GM21576 (cell line): ENCODE measurements around the gene BCAT1.
"Not testable (repeated sequence)": the region's sequence is repeated elsewhere in the genome, so short reads cannot be mapped to it uniquely, and the experiment has no call there.

Experiments used
- ATAC-seq: cut with Tn5 transposase; IDR thresholded peaks from one replicate; pipeline ENCODE4 v1.9.1; 2021; ENCODE audit warnings: mild to moderate bottlenecking, moderate library complexity; ENCODE audit not compliant: unreplicated experiment

The BCAT1 gene

DNA sequence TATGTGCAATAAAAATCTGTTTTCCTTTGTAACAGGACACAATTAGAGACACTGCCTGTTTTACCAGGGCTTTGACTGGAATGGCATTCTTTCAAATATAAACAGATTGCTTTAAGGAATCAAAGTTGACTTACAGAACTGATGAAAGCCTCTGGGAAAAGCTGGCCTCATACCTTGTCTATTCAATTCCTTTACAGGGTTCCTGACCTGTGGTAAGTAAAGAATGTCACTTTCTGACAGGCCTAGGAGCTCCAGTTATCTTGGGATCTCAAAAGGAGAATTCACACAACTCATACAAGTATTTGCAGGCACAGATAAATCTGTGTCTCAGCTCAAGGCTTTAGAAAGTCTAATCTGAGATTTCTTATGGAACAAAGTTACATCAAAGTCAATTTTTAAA is 88.4 kb downstream of the BCAT1 start:
- ATAC-seq: no peak

DNA sequence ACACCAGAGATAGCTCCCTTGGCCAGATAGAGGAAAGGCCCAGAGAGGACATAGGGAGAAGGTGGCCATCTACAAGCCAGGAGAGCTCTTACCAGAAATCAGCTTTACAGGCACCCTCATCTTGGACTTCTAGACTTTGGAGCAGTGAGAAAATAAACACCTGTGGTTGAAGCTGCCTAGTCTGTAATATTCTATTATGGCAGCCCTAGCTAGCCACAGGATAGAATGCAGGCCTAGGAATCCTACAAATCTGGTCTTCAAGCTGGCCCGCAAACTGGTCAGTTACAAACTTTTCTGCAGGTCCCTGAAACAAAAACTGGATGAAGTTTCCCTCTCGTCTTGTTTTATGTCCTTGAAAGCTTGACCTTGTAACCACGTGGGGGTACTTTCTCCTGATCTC is 92.4 kb downstream of the BCAT1 start:
- no peak for ATAC-seq

DNA sequence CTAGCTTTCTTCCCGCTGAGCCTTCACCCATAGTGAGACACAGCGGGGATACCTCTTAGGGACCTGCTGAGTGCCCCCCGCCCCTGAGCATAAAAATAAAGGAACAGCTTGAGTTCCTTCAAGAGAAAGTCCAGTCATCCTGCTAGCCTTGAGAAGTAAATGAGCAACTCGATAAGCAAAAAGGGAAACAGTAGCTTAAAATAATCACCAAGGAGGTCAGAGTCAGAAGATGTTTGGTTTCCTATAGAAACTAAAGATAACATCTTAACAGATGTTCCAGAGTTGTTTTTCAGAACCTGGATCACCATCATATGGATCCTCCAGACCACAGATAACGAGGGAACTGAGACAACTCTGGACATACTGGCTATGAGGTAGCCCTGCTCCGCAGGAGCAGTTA is 94.0 kb downstream of the BCAT1 start:
- ATAC-seq: no peak

DNA sequence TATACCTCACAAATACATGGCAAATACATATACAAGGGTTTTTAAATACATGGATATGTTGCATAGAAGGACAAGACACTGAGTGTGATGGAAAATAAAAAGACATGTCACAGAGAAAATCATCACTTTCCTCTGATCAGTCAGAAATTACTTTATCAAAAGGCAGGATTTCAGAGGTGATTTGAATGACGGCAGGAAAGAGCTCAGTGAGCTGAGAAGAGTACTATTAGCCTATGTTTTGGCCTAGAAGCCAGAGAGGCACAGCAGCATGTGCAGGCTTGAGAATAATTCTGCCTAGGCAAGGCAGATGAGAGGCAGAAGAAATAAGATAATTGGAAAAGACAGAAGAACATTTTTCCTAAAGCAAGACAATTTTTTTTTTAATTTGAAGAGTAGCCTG is 94.9 kb downstream of the BCAT1 start:
- no peak for ATAC-seq

DNA sequence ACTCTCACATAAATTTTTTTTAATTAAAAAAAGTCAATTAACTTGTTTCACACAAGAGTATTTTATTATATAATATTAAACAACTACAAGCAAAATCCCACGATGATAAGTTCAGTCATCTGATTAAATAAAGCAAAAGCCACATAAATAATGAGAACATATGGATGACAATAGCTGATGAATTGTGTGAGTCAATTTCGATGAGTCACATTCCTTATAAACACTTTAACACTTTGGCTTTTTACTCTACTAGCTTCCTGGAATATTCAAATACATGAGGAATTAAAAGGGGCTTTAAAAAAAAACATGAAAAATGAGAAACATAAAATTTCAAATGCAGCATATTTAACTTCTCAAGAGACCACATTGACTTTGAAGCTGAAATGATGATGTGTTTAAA is 95.3 kb downstream of the BCAT1 start:
- ATAC-seq: no peak

DNA sequence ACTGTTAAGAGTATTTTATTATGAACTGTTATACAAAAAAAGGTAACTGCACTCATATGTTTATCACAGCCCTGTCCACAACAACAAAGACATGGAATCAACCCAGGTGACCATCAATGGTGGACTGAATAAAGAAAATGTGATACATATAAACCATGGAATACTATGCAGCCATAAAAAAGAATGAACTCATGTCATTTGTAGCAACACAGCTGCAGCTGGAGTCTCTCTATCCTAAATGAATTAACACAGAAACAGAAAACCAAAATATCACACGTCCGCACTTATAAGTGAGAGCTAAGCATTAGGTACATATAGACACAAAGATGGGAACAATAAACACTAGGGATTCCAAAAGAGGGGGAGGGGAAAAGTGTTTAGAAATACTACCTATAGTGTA is 95.8 kb downstream of the BCAT1 start:
- ATAC-seq: no peak

DNA sequence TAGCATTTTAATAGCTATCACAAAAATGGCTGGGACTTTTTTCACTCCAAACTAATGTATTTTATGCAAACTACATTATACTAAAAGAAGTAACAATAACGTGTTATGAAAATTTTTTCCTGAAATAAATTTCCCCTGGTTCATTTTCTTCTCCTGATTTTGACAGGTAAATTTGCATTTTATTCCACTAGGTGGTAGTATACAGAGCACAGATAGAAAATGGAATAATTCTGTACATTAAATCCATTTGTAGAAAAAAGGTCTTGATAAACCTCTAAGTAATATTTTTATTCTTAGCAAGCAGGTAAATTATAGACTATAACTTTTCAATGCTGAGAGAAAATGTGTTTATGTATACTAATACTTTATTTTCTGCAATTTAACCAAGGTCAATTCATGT is 96.5 kb downstream of the BCAT1 start:
- ATAC-seq: no peak

DNA sequence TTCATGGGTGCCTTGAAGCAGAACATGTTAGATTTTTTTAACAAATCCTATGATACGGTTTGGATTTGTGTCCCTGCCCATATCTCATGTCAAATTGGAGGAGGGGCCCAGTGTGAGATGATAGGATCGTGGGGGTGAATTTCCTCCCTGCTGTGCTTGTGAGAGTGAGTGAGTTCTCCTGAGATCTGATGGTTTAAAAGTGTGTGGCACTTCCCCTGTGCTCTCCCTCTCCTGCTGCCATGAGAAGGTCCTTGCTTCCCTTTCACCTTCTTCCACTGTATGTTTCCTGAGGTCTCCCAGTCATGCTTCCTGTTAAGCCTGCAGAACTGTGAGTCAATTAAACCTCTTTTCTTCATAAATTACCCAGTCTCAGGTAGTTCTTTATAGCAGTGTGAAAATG is 97.0 kb downstream of the BCAT1 start:
- not testable (repeated sequence) for ATAC-seq

DNA sequence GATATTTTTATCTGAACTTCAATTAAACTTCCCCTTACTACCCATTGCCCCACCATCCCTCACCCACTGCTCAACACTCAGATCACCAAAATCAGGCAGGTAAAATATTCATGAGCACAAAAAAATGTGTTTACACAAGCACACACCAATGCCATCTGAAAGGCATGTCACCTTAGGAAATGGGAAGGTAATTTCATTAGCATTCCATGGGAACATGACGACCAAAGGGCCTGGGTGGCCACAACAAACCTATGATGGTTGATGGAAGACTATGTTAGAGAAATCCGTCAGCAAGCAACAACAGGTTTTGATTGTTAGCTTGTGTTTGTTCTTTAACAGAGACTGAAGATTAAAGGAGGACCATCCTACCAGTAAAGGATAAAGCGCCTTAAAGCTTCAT is 97.6 kb downstream of the BCAT1 start:
- no peak for ATAC-seq

DNA sequence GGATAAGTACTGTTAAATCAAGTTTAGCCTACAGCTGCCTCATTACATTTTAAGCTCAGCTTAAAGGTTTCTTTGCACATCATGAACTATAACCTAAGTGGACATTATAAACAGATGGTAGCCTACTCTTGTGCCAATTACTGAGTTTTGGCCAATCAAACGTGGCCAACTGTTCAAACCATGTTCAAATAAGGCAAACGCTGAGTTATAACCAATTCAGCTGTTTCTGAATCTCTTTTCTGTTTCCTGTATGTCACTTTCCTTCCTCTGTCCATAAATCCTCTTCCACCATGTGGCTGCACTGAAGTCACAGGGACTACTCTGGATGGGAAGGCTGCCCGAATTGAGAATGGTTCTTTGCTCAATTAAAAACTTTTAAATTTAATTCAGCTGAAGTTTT is 98.4 kb downstream of the BCAT1 start:
- no peak for ATAC-seq

DNA sequence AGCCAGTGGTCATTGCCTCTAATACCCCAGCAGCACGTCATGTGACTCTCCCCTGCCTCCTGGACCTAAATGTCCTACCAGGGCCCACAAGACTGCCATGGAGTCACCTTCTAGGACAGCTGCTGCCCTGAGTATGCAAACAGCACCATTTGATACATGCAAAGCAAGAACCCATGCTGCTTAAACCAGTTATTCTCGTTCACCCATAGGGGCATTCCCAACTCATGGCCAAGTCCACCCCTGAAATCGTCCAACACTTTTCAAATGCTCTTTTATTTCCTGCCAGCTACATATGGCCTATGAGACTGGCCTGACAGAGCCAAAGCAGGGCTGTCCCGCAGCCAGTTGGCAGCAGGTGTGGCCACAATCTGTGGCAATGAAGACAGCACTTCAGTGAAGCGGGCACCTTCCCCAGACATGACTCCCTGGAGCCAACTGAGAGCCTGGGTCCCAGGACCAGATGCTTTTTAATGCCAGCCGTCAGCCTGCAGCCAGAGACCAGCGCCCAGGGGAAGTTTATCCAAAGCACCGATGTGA is 99.9 kb downstream of the BCAT1 start:
- no peak for ATAC-seq

DNA sequence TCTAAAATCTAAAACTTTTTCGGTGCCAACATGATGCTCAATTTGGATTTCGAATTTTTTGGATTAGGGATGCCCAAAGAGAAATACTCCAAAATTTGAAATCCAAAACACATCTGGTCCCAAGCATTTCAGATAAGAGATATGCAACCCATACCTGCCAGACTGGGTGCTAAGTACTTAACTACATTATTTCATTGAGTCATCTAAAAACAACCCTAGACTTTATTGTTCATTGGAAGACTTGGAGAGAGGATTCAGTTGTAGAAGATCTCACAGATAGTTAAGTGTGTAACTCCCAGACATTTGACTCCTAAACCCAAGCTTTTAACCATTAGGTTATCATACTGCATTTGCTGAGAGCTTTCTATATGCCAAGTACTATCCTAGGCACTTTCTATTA is 102.2 kb downstream of the BCAT1 start:
- no peak for ATAC-seq

DNA sequence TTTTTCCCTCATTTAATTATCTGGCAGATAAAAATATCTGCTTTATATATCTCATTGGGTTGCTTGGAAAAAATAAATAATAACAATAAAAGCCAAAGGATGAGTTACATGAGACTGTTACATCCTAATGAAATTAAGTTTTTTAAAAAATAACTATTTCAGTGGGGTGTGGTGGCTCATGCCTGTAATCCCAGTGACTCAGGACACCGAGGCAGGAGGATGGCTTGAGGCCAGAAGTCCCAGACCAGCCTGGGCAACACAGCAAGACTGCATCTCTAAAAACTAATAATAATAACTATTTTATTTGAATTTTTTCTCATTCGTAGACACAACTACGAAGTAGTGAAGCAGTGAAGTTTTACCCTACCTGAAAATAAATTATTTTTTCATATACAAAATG is 103.3 kb downstream of the BCAT1 start:
- no peak for ATAC-seq

DNA sequence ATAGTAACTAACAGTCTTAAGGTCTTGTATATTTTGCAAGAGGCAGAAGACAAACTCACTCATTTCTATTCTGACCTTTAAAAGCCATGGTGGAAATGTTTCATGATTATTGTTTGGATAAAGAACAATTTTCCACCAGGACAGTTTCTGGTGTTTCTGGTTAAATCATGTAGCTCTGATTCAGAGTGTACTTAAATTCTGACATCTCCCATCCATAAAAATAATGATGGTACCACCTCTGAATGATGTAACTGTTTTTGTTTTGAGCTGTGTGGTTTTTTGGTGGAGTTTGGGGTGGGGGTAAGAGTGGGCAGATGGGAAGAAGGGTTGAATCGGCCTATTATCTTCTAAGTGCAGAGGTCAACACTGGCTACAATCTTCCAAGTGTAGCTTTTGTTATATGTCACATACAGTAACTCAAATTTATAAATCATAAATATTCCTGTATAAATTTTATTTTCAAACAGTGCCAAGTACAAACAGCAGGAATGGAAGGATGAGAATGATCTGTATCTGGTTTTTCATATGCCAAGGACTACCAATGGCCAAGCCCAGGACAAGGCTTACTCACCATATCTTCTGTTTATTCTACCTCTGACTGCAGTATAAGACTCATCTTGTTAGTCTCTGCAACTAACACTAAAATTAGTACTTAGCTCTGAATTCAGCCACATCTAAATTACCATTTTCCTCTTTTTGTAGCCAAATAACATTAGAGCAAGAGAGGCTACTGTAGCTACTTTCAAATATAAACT is 108.7 kb downstream of the BCAT1 start:
- no peak for ATAC-seq

DNA sequence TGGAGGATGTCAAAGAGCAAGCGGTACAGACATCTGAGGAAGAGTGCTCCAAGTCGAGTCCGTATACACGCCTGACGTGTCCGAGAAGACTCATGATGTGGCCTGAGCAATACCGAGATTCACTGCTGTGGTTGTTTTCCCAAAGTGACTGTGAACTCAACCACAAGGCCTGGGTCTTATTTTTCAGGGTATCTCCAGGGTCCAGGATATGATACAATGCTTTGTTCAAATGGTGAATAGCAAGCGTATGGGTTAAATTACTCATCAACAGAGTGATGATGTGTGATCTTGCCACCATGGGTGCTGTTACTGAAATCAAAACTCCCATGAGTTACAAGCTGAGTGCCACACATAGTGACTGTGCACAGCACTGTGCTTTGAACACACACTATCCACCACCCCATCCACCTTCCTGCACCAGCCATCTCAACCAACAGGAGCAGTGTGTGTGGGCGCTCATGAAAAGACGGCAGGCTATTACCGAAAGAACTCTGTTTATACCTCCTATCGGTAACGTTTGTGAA is 109.6 kb downstream of the BCAT1 start:
- peak; percentile 85 for ATAC-seq

DNA sequence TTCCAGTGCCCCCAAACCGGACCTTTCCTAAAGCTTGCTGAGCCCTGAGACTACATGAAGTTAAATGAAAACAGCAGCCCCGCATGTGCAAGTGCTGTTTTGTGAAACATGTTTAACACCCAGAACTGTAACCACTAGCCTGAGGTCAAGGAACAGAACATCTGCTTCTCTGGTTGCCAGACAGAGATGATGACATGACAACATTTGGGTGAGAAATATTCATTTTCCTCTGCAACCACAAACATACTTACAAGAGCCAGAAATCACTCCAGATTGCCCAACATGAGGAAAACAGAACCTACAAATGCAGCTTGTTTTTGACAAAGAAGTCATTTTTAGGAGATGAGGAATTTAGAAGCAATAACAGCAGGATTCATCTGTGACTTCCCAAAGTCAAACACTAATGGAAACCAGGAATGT is 110.4 kb downstream of the BCAT1 start:
- ATAC-seq: peak; percentile 54

DNA sequence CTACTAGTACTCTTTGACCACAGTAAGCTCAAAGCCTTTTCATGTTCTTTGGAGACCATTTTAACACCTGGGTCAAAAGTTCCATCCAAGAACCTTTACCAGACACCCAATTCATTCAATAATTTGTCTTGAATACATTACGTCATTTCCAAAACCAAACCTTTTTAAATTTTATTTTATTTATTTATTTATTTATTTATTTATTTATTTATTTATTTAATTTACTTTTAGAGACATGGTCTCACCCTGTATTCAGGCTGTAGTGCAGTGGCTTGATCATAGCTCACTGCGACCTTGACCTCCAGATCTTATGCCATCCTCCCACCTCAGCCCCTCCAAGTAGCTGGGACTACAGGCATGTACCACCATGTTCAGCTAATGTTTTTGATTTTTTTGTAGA is 113.5 kb downstream of the BCAT1 start:
- ATAC-seq: no peak

DNA sequence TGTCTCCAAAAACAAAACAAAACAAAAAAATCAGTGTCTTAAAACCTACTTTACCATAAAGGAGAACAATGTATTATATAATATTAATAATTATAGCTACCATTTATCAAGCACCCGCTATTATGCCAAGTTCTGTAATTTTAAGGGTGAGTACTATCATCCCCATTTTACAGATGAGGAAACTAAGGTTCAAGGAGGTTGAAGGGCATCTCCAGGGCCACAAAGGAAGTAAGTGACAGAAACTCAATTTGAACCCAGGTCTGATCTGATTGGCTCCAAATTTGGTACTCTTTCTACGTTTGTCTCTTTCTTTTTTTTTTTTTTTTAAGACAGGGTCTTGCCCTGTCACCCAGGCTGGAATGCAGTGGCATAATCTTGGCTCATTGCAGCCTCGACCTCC is 115.4 kb downstream of the BCAT1 start:
- no peak for ATAC-seq

DNA sequence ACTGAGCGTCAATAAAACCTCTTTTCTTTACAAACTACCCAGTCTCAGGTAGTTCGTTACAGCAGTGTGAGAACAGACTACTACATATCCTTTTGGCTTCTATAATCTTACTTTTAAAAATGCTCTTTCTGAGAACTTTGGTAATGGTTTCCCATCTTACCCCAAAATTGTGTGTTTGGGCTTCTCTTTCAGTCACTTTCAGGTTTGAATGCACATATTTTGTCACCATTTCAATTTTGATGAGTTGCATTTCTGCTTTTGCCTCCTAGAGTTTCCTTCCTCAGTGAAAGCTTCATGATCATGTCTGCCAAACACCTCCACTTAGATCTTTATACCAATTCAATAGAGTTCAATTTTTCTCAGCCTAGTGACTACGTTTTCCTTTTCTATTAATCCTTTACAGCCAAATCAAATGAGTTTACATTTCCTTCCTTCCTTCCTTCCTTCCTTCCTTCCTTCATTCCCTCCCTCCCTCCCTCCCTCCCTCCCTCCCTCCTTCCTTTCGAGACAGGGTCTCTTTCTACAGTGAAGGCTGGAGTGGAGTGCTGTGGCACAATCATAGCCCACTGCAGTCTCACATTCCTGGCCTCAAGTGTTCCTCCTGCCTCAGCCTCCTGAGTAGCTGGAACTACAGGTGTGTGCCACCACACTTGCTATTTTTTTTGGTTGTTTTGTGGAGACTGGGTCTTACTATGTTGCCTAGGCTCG is 124.9 kb downstream of the BCAT1 start:
- peak; percentile 41 for ATAC-seq

DNA sequence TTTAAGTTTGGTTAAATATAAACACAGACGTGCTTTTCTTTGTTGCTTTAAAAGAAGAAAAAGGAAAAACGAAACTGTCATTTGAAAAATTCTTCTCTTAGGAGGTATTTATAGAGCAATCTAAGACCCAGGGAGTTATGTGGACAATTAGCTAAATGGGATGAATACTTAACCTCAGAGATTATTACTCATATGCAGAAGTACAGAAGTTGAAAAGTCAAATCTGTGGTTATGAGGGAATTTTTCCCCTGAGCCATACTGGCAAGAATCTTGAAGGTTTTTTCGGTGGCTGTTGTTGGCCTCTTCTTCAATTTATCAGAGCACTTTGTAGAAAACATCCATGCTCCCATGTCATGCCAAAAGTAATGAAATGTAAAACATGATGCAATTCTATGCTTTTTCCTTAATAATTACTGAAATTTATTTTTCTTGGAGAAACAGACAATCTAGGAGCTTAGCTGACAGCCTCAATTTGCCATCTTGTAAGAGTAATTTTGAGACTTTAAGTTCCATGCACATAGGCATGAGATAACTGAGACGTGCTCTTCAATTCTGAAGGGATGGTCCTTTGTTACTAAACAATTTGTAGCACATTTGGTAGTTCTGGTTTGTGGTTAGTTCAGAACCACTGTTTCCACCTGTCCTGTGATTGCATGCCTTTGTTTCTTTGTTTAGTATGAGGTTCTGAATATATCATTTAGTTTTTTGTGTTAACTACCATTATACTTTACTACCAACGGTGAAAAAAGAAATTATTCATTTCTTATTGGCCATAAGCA is 126.6 kb downstream of the BCAT1 start:
- peak; percentile 62 for ATAC-seq

DNA sequence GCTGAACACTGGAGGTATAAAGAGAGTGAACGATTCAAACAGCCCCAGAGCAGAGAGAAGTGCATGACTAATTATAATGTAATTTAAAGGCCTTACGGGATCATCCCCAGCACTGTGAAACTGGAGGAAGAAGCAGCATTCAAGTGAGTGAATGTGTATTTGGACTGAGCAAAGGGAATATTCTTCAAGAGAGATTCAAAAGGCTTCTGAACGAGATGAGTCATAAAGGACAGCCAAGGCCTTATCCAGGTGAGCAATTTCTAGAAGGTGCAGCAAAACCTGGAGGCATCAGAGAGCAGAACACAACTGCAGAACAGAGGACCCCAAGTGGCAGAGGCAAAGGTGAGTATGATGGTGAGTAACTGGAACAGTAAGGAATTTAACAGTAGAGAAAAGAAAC is 127.2 kb downstream of the BCAT1 start:
- ATAC-seq: peak; percentile 28
